Measurements from ENCODE around the gene GPR27. TPM values are rescaled to one million over a fixed set of nuclear protein-coding genes. Genes with fewer than 3 reads are reported as not detected.

The GPR27 gene
- total RNA-seq, 2 experiments from 2014 or later = 1.0 to 1.2 TPM

- Mint-ChIP-seq H3K27me3 (peaks cover 41% of the 10 kb centered on the region), H3K4me1 (peaks cover 8% of the 10 kb centered on the region), H3K4me3 (no peak overlapping the region), H3K9me3 (no peaks in the 10 kb centered on the region), H3K27ac (no peak overlapping the region), H3K36me3 (ENCODE audit: low read depth) (no peaks in the 10 kb centered on the region)
- POLR2A ChIA-PET = no interaction called here
- no peak for DNase-seq
- CTCF ChIA-PET = no interaction called here
Observed at GRCh38 chr3:71751602-71752001, 2.1 kb upstream of the GPR27 start.

GRCh38 chr3:71752831-71753700 is 589 bp upstream of the GPR27 start:
- no peaks in the 10 kb centered on the region for H3K9me3 Mint-ChIP-seq
- H3K27ac Mint-ChIP-seq = peak overlapping the region; percentile 19
- H3K4me1 Mint-ChIP-seq = peaks cover 8% of the 10 kb centered on the region
- H3K4me3 Mint-ChIP-seq = peak overlapping the region; percentile 60
- no peak for DNase-seq
- no peaks in the 10 kb centered on the region for H3K36me3 Mint-ChIP-seq (ENCODE audit: low read depth)
- ChIA-PET CTCF (no interaction called here), POLR2A (no interaction called here)
- H3K27me3 Mint-ChIP-seq = peaks cover 54% of the 10 kb centered on the region

GRCh38 chr3:71754610-71755253 is 1.1 kb downstream of the GPR27 start:
- DNase-seq = no peak
- Mint-ChIP-seq H3K36me3 (ENCODE audit: low read depth) (no peaks in the 10 kb centered on the region), H3K9me3 (no peaks in the 10 kb centered on the region), H3K4me1 (peaks cover 8% of the 10 kb centered on the region), H3K4me3 (peak overlapping the region; percentile 47), H3K27ac (no peak overlapping the region), H3K27me3 (peaks cover 59% of the 10 kb centered on the region)
- CTCF ChIA-PET = no interaction called here
- POLR2A ChIA-PET = no interaction called here

- POLR2A ChIA-PET = no interaction called here
- H3K9me3 Mint-ChIP-seq = no peaks in the 10 kb centered on the region
- H3K36me3 Mint-ChIP-seq (ENCODE audit: low read depth) = no peaks in the 10 kb centered on the region
- peaks cover 4% of the 10 kb centered on the region for H3K4me1 Mint-ChIP-seq
- H3K27me3 Mint-ChIP-seq = peaks cover 45% of the 10 kb centered on the region
- no peak overlapping the region for H3K27ac Mint-ChIP-seq
- no peak overlapping the region for H3K4me3 Mint-ChIP-seq
- CTCF ChIA-PET = interaction anchor here (0.5 kb wide), 1 partner anchor 14 kb away, joined by 3 read pairs; no protein-coding TSS in a partner anchor
- no peak for DNase-seq
Observed at GRCh38 chr3:71758091-71758490, 4.4 kb downstream of the GPR27 start.

GRCh38 chr3:71759401-71759800 is 5.7 kb downstream of the GPR27 start:
- H3K27ac Mint-ChIP-seq = no peak overlapping the region
- no peaks in the 10 kb centered on the region for H3K9me3 Mint-ChIP-seq
- no peaks in the 10 kb centered on the region for H3K36me3 Mint-ChIP-seq (ENCODE audit: low read depth)
- no peak overlapping the region for H3K4me3 Mint-ChIP-seq
- CTCF ChIA-PET = interaction anchor here (1.2 kb wide), 1 partner anchor 13 kb away, joined by 3 read pairs; no protein-coding TSS in a partner anchor
- DNase-seq = no peak
- POLR2A ChIA-PET = no interaction called here
- peaks cover 3% of the 10 kb centered on the region for H3K4me1 Mint-ChIP-seq
- peaks cover 47% of the 10 kb centered on the region for H3K27me3 Mint-ChIP-seq

- ChIA-PET POLR2A (no interaction called here), CTCF (interaction anchor here (0.7 kb wide), 1 partner anchor 1448 kb away, joined by 3 read pairs; no protein-coding TSS in a partner anchor)
- Mint-ChIP-seq H3K36me3 (ENCODE audit: low read depth) (no peaks in the 10 kb centered on the region), H3K4me3 (no peak overlapping the region), H3K27me3 (peaks cover 43% of the 10 kb centered on the region), H3K9me3 (no peaks in the 10 kb centered on the region), H3K27ac (no peak overlapping the region), H3K4me1 (peaks cover 2% of the 10 kb centered on the region)
- DNase-seq = no peak
Observed at GRCh38 chr3:71760140-71760539, 6.5 kb downstream of the GPR27 start.

- Mint-ChIP-seq H3K9me3 (no peaks in the 10 kb centered on the region), H3K36me3 (ENCODE audit: low read depth) (no peaks in the 10 kb centered on the region), H3K27ac (no peak overlapping the region), H3K27me3 (peaks cover 18% of the 10 kb centered on the region), H3K4me3 (no peak overlapping the region), H3K4me1 (no peaks in the 10 kb centered on the region)
- ChIA-PET POLR2A (no interaction called here), CTCF (interaction anchor here (0.6 kb wide), 2 partner anchors 79 kb away, joined by 3 to 4 read pairs; no protein-coding TSS in a partner anchor)
- DNase-seq = no peak
Observed at GRCh38 chr3:71763426-71763825, 9.8 kb downstream of the GPR27 start.

- Mint-ChIP-seq H3K9me3 (no peaks in the 10 kb centered on the region), H3K36me3 (ENCODE audit: low read depth) (no peaks in the 10 kb centered on the region), H3K27me3 (peaks cover 13% of the 10 kb centered on the region), H3K27ac (no peak overlapping the region), H3K4me3 (no peak overlapping the region), H3K4me1 (peaks cover 4% of the 10 kb centered on the region)
- DNase-seq = no peak
- POLR2A ChIA-PET = no interaction called here
- CTCF ChIA-PET = no interaction called here
Observed at GRCh38 chr3:71771126-71771525, 17.5 kb downstream of the GPR27 start.

GRCh38 chr3:71771884-71772283 is 18.2 kb downstream of the GPR27 start:
- Mint-ChIP-seq H3K4me3 (no peak overlapping the region), H3K9me3 (no peaks in the 10 kb centered on the region), H3K36me3 (ENCODE audit: low read depth) (no peaks in the 10 kb centered on the region), H3K27me3 (peaks cover 13% of the 10 kb centered on the region), H3K4me1 (peaks cover 4% of the 10 kb centered on the region), H3K27ac (no peak overlapping the region)
- ChIA-PET POLR2A (no interaction called here), CTCF (interaction anchor here (0.7 to 0.9 kb wide), 2 partner anchors 13 to 14 kb away, joined by 3 read pairs; no protein-coding TSS in a partner anchor)
- no peak for DNase-seq

- ChIA-PET POLR2A (no interaction called here), CTCF (interaction anchor here (0.6 kb wide), 1 partner anchor 1129 kb away, joined by 3 read pairs; no protein-coding TSS in a partner anchor)
Observed at GRCh38 chr3:71776538-71776937, 22.9 kb downstream of the GPR27 start.

GRCh38 chr3:71778353-71778752 is 24.7 kb downstream of the GPR27 start:
- no peak overlapping the region for H3K27ac Mint-ChIP-seq

More at GRCh38 chr3:71776538-71776937, 22.9 kb downstream of the GPR27 start:
- DNase-seq = no peak
- Mint-ChIP-seq H3K36me3 (ENCODE audit: low read depth) (no peaks in the 10 kb centered on the region), H3K9me3 (no peaks in the 10 kb centered on the region), H3K4me3 (no peak overlapping the region), H3K4me1 (peaks cover 24% of the 10 kb centered on the region), H3K27ac (no peak overlapping the region), H3K27me3 (peaks cover 8% of the 10 kb centered on the region)

GRCh38 chr3:71779674-71780377 is 26.2 kb downstream of the GPR27 start:
- ChIA-PET POLR2A (no interaction called here), CTCF (interaction anchor here (0.8 kb wide), 1 partner anchor 1325 kb away, joined by 3 read pairs; no protein-coding TSS in a partner anchor)
- H3K9me3 Mint-ChIP-seq = no peaks in the 10 kb centered on the region
- H3K27ac Mint-ChIP-seq = peak overlapping the region; percentile 37
- H3K4me3 Mint-ChIP-seq = no peak overlapping the region
- H3K36me3 Mint-ChIP-seq (ENCODE audit: low read depth) = no peaks in the 10 kb centered on the region
- peaks cover 32% of the 10 kb centered on the region for H3K4me1 Mint-ChIP-seq
- DNase-seq = peak; percentile 16
- peaks cover 35% of the 10 kb centered on the region for H3K27me3 Mint-ChIP-seq

More at GRCh38 chr3:71778353-71778752, 24.7 kb downstream of the GPR27 start:
- Mint-ChIP-seq H3K27me3 (peaks cover 23% of the 10 kb centered on the region), H3K36me3 (ENCODE audit: low read depth) (no peaks in the 10 kb centered on the region), H3K9me3 (no peaks in the 10 kb centered on the region), H3K4me3 (no peak overlapping the region), H3K4me1 (peaks cover 24% of the 10 kb centered on the region)
- ChIA-PET POLR2A (no interaction called here), CTCF (no interaction called here)
- DNase-seq = no peak

GRCh38 chr3:71780430-71780829 is 26.8 kb downstream of the GPR27 start:
- CTCF ChIA-PET = interaction anchor here (0.8 kb wide), 1 partner anchor 1324 kb away, joined by 3 read pairs; no protein-coding TSS in a partner anchor
- Mint-ChIP-seq H3K9me3 (no peaks in the 10 kb centered on the region), H3K4me3 (no peak overlapping the region), H3K27me3 (peaks cover 37% of the 10 kb centered on the region), H3K27ac (peak overlapping the region; percentile 16), H3K4me1 (peaks cover 34% of the 10 kb centered on the region), H3K36me3 (ENCODE audit: low read depth) (no peaks in the 10 kb centered on the region)
- POLR2A ChIA-PET = no interaction called here
- no peak for DNase-seq
